Ishikawa (cell line): ENCODE measurements around the gene HEY2.

Experiments
- CEBPB ChIP-seq: IDR thresholded peaks from 2 replicates; pipeline ENCODE4 v1.6.1; 2012
- EP300 ChIP-seq: IDR thresholded peaks from 2 replicates; pipeline ENCODE4 v1.6.1; 2012; ENCODE audit warnings: borderline replicate concordance
- FOXM1 ChIP-seq: IDR thresholded peaks from 2 replicates; pipeline ENCODE4 v1.6.1; 2012; ENCODE audit warnings: low read depth, borderline replicate concordance
- NFIC ChIP-seq: IDR thresholded peaks from 2 replicates; pipeline ENCODE4 v1.6.1; 2012
- RAD21 ChIP-seq: IDR thresholded peaks from 2 replicates; pipeline ENCODE4 v1.6.1; 2012; ENCODE audit warnings: low read depth
- TAF1 ChIP-seq: IDR thresholded peaks from 2 replicates; pipeline ENCODE4 v1.6.1; 2012; ENCODE audit warnings: low read depth, mild to moderate bottlenecking
- TCF12 ChIP-seq: IDR thresholded peaks from 2 replicates; pipeline ENCODE4 v1.6.1; 2012; ENCODE audit warnings: low read depth
- ZBTB7A ChIP-seq: IDR thresholded peaks from 2 replicates; pipeline ENCODE4 v1.6.1; 2012; ENCODE audit warnings: low read depth
- TF ChIP-seq, protein P1 (sequence below): IDR thresholded peaks from 2 replicates; pipeline ENCODE4 v1.6.1; 2012
- TF ChIP-seq, protein P2 (sequence below): IDR thresholded peaks from 2 replicates; pipeline ENCODE4 v1.6.1; 2012; ENCODE audit warnings: low read depth, mild to moderate bottlenecking

DNA sequence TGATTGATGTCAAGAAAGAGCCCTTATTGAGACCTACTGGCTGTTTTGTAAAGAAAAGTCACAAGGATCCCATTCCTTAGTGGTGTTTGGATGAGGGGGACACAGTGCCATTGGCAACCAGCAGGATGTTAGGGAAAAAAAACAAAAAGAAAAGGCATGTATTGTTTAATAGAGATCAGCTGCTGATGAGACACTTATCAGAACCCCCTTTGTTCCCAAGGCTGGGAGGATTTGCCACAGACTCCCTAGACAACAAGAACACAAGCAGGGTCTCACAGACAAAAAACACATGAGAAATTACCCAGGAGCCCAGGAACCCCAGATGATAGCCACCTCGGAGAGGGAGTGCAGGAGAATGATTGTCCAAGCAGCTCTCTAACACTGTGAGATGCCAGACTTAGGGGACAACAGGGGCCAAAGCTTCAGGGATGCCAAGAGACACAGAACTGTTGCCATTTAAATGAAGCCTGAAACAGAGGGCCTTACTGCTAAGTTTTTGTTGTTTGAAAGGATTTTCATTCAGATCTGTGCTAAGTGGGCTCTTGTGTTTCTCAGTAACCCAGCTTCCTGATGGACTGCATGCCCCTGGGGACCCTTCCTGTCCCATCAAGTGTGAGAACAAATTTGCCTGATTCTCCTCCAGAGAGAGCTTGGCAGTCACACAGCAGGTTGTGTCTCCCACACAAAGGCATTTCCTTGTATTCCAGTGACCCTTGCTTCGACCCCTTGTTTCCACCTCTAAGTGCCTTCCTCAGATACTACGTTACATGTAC lies 48.7 kb upstream of the HEY2 start:
- TF ChIP-seq, protein P1, sequence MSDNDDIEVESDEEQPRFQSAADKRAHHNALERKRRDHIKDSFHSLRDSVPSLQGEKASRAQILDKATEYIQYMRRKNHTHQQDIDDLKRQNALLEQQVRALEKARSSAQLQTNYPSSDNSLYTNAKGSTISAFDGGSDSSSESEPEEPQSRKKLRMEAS, result no peak
- TF ChIP-seq RAD21, result no peak
- TF ChIP-seq FOXM1, result no peak
- TF ChIP-seq EP300, result no peak
- no peak for TF ChIP-seq CEBPB
- TF ChIP-seq NFIC, result no peak
- TF ChIP-seq, protein P2, sequence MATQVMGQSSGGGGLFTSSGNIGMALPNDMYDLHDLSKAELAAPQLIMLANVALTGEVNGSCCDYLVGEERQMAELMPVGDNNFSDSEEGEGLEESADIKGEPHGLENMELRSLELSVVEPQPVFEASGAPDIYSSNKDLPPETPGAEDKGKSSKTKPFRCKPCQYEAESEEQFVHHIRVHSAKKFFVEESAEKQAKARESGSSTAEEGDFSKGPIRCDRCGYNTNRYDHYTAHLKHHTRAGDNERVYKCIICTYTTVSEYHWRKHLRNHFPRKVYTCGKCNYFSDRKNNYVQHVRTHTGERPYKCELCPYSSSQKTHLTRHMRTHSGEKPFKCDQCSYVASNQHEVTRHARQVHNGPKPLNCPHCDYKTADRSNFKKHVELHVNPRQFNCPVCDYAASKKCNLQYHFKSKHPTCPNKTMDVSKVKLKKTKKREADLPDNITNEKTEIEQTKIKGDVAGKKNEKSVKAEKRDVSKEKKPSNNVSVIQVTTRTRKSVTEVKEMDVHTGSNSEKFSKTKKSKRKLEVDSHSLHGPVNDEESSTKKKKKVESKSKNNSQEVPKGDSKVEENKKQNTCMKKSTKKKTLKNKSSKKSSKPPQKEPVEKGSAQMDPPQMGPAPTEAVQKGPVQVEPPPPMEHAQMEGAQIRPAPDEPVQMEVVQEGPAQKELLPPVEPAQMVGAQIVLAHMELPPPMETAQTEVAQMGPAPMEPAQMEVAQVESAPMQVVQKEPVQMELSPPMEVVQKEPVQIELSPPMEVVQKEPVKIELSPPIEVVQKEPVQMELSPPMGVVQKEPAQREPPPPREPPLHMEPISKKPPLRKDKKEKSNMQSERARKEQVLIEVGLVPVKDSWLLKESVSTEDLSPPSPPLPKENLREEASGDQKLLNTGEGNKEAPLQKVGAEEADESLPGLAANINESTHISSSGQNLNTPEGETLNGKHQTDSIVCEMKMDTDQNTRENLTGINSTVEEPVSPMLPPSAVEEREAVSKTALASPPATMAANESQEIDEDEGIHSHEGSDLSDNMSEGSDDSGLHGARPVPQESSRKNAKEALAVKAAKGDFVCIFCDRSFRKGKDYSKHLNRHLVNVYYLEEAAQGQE, result no peak
- no peak for TF ChIP-seq ZBTB7A
- TF ChIP-seq TCF12, result no peak
- no peak for TF ChIP-seq TAF1
